CD14-positive monocyte (primary cell): ENCODE data around the gene ZNF385B. TPM values are rescaled to one million over a fixed set of nuclear protein-coding genes. Genes with fewer than 3 reads are reported as not detected.
A peak's percentile ranks its signal among the peaks of the same experiment; 100 is the strongest.
"Not testable (repeated sequence)": the region's sequence is repeated elsewhere in the genome, so short reads cannot be mapped to it uniquely, and the experiment has no call there.

Experiments
- DNase-seq, 3 donors: peaks; one replicate each; pipeline ENCODE4 v3.0.0-alpha.2; 2011 to 2022
- H2AFZ ChIP-seq: 2 replicates; pipeline ENCODE4 v1.6.0; 2012; ENCODE audit warnings: mild to moderate bottlenecking, low read depth, low read length, inconsistent platforms; ENCODE audit not compliant: insufficient read depth, poor library complexity, severe bottlenecking
- H3K27ac ChIP-seq, 2 donors: 1 replicate in 1 of 2; 2 replicates in 1 of 2; pipeline ENCODE4 v1.5.1; 2012 to 2013; ENCODE audit warnings: low read length in 2 of 2, control low read depth in 1 of 2, inconsistent platforms in 1 of 2, low read depth in 1 of 2, mild to moderate bottlenecking in 1 of 2
- H3K27me3 ChIP-seq, 2 donors: one replicate each; pipeline versions ENCODE4 v1.6.0 to v1.6.1; 2011 to 2013; ENCODE audit warnings: low read length in 2 of 2; ENCODE audit not compliant: control insufficient read depth in 2 of 2, insufficient read depth in 2 of 2
- H3K36me3 ChIP-seq, 2 donors: replicated peaks in 1 of 2; 1 replicate in 1 of 2; 2 replicates in 1 of 2; pipeline versions ENCODE4 v1.5.1 to v1.6.1; 2012 to 2013; ENCODE audit warnings: low read length in 2 of 2, control low read depth in 1 of 2, inconsistent platforms in 1 of 2, mild to moderate bottlenecking in 1 of 2; ENCODE audit not compliant: insufficient read depth in 2 of 2, control insufficient read depth in 1 of 2
- H3K4me1 ChIP-seq, 2 donors: 1 replicate in 1 of 2; 2 replicates in 1 of 2; pipeline versions ENCODE4 v1.5.1 to v1.6.1; 2012 to 2013; ENCODE audit warnings: low read length in 2 of 2, control low read depth in 1 of 2, inconsistent platforms in 1 of 2, mild to moderate bottlenecking in 1 of 2, moderate library complexity in 1 of 2; ENCODE audit not compliant: insufficient read depth in 2 of 2, control insufficient read depth in 1 of 2
- H3K4me2 ChIP-seq: replicated peaks from 2 replicates; pipeline ENCODE3; 2012; ENCODE audit warnings: low read length, moderate library complexity, mild to moderate bottlenecking; ENCODE audit not compliant: poor library complexity, severe bottlenecking; ENCODE audit errors: extremely low read depth
- H3K4me3 ChIP-seq, 3 experiments: fragments of 200-600 bp in 1 of 3; sonication (generic) in 1 of 3; replicated peaks in 1 of 3; 1 replicate in 2 of 3; 2 replicates in 1 of 3; pipeline ENCODE4 v1.5.1; 2011 to 2013; ENCODE audit warnings: low read length in 3 of 3, mild to moderate bottlenecking in 3 of 3, control low read depth in 2 of 3, low read depth in 2 of 3, inconsistent platforms in 1 of 3, moderate library complexity in 1 of 3
- H3K79me2 ChIP-seq: 2 replicates; pipeline ENCODE4 v1.6.0; 2012; ENCODE audit warnings: mild to moderate bottlenecking, control low read depth, inconsistent platforms, low read length, moderate library complexity; ENCODE audit not compliant: insufficient read depth
- H3K9ac ChIP-seq: 2 replicates; pipeline ENCODE4 v1.6.0; 2017; ENCODE audit warnings: low read length, mild to moderate bottlenecking; ENCODE audit not compliant: insufficient read depth, poor library complexity, severe bottlenecking
- H3K9me3 ChIP-seq, 2 donors: replicated peaks in 1 of 2; 1 replicate in 1 of 2; 2 replicates in 1 of 2; pipeline versions ENCODE4 v1.5.1 to v1.6.1; 2012 to 2013; ENCODE audit warnings: low read length in 2 of 2, control low read depth in 1 of 2; ENCODE audit not compliant: control insufficient read depth in 1 of 2, insufficient read depth in 1 of 2
- H4K20me1 ChIP-seq: 2 replicates; pipeline ENCODE4 v1.6.0; 2012; ENCODE audit warnings: mild to moderate bottlenecking, low read length, control low read depth, moderate library complexity; ENCODE audit not compliant: insufficient read depth
- H3K27ac Mint-ChIP-seq, 7 donors: one replicate each; pipeline ENCODE4 v1.8.0; 2020; ENCODE audit warnings: mild to moderate bottlenecking in 7 of 7, mixed read lengths in 7 of 7, moderate library complexity in 6 of 7, inconsistent platforms in 2 of 7
- H3K27me3 Mint-ChIP-seq, 3 donors: one replicate each; pipeline ENCODE4 v1.8.0; 2021 to 2022; ENCODE audit warnings: low read depth in 3 of 3, mild to moderate bottlenecking in 3 of 3, mixed read lengths in 3 of 3, moderate library complexity in 3 of 3, inconsistent platforms in 1 of 3
- H3K36me3 Mint-ChIP-seq, 2 donors: one replicate each; pipeline ENCODE4 v1.8.0; 2020; ENCODE audit warnings: mixed read lengths in 2 of 2, inconsistent platforms in 1 of 2, mild to moderate bottlenecking in 1 of 2
- H3K4me1 Mint-ChIP-seq: one replicate; pipeline ENCODE4 v1.8.0; 2020; ENCODE audit warnings: mild to moderate bottlenecking, mixed read lengths
- H3K4me3 Mint-ChIP-seq, 2 donors: one replicate each; pipeline ENCODE4 v1.8.0; 2020; ENCODE audit warnings: mild to moderate bottlenecking in 2 of 2, mixed read lengths in 2 of 2, moderate library complexity in 1 of 2
- H3K9me3 Mint-ChIP-seq, 7 donors: one replicate each; pipeline ENCODE4 v1.8.0; 2020 to 2022; ENCODE audit warnings: mixed read lengths in 7 of 7, mild to moderate bottlenecking in 6 of 7, moderate library complexity in 6 of 7, inconsistent platforms in 2 of 7
- CTCF ChIP-seq: fragments of 200-600 bp; IDR thresholded peaks from one replicate; pipeline ENCODE4 v1.8.0; 2022; ENCODE audit warnings: antibody characterized with exemption, mild to moderate bottlenecking
- WGBS: methylation state at CpG from one replicate; pipeline ENCODE4 v1.1.5; 2013; ENCODE audit warnings: missing lambda C conversion rate; ENCODE audit not compliant: insufficient coverage; 5-methylcytosine and 5-hydroxymethylcytosine counted together
- intact Hi-C, 2 donors: fragments of 100-400 bp; cut with micrococcal nuclease; formaldehyde crosslinking; loops; one replicate each; pipeline versions ENCODE4 v1.15.0 to v1.15.1; 2023
- polyA plus RNA-seq, 3 donors: library from polyadenylated mRNA; depleted of rRNA in 1 of 3; unstranded in 2 of 3; stranded (reverse) in 1 of 3; fragments of 300-500 nt in 2 of 3; fragments of >200 nt in 1 of 3; fragmentation: Illumina TruSeq in 2 of 3; gene quantifications; 1 replicate in 2 of 3; 2 replicates in 1 of 3; pipeline ENCODE4 v1.2.3, GENCODE V29; 2012 to 2021

Gene ZNF385B
- polyA plus RNA-seq, 3 donors, result not detected

DNA sequence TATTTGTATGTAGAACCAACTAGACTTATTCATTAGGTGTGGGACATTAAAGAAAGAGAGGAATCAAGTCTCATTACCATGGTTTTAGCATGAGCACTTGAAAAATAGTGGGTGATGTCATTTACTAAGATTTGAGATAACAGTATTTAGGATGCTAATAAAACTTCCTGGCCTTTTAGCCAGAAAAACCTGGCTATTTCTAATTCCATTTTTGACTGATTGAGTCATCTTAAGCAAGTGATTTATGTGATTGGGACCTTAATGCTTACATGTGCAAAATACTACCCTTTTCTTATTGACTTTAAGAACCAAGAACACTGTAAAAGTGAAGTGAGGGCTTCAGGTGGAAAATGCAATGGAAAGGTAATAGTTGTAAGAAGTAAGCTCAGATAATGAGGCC lies 400.0 kb downstream of the ZNF385B start:
- Mint-ChIP-seq H3K27ac (no peak overlapping the region), H3K27me3 (peaks cover 0 to 1% (median 0%) of the 10 kb centered on the region in 3 donors), H3K4me3 (no peak overlapping the region), H3K9me3 (peaks cover 0 to 9% (median 3%) of the 10 kb centered on the region in 7 donors), H3K4me1 (no peaks in the 10 kb centered on the region), H3K36me3 (no peaks in the 10 kb centered on the region)
- H3K4me3 ChIP-seq, result no peak overlapping the region
- no peaks in the 10 kb centered on the region for H3K4me1 ChIP-seq
- H3K4me2 ChIP-seq, result no peak overlapping the region
- H3K27ac ChIP-seq, result no peak overlapping the region
- no peak overlapping the region for H2AFZ ChIP-seq
- TF ChIP-seq CTCF, result no peak
- H3K79me2 ChIP-seq, result no peaks in the 10 kb centered on the region
- no peak overlapping the region for H3K9ac ChIP-seq
- no peaks in the 10 kb centered on the region for H3K36me3 ChIP-seq
- intact Hi-C loops, result no loop called here
- no peak for DNase-seq
- H3K27me3 ChIP-seq, result no peaks in the 10 kb centered on the region
- no peaks in the 10 kb centered on the region for H4K20me1 ChIP-seq
- H3K9me3 ChIP-seq, result no peaks in the 10 kb centered on the region

- Histone ChIP-seq H3K9ac (no peak overlapping the region), H3K9me3 (peaks cover 0 to 3% of the 10 kb centered on the region in 2 donors), H3K4me2 (no peak overlapping the region), H3K4me1 (no peaks in the 10 kb centered on the region), H4K20me1 (no peaks in the 10 kb centered on the region), H3K27ac (no peak overlapping the region), H3K27me3 (no peaks in the 10 kb centered on the region), H3K4me3 (no peak overlapping the region), H3K36me3 (no peaks in the 10 kb centered on the region), H2AFZ (no peak overlapping the region), H3K79me2 (no peaks in the 10 kb centered on the region)
- H3K36me3 Mint-ChIP-seq, result no peaks in the 10 kb centered on the region
- no peaks in the 10 kb centered on the region for H3K4me1 Mint-ChIP-seq
- H3K9me3 Mint-ChIP-seq, result peaks cover 0 to 9% (median 4%) of the 10 kb centered on the region in 7 donors
- H3K27ac Mint-ChIP-seq, result peak overlapping the region in 1 of 7 donors; percentile 12
- peaks cover 0 to 1% (median 0%) of the 10 kb centered on the region in 3 donors for H3K27me3 Mint-ChIP-seq
- 65% methylated on average over 3 of the region's 4 CpGs for WGBS
- DNase-seq, result peak in 1 of 3 donors; percentile 36
- intact Hi-C loops, result no loop called here
- no peak for TF ChIP-seq CTCF
- no peak overlapping the region for H3K4me3 Mint-ChIP-seq
Observed at GRCh38 chr2:179460181-179460929, 401.1 kb downstream of the ZNF385B start.

DNA sequence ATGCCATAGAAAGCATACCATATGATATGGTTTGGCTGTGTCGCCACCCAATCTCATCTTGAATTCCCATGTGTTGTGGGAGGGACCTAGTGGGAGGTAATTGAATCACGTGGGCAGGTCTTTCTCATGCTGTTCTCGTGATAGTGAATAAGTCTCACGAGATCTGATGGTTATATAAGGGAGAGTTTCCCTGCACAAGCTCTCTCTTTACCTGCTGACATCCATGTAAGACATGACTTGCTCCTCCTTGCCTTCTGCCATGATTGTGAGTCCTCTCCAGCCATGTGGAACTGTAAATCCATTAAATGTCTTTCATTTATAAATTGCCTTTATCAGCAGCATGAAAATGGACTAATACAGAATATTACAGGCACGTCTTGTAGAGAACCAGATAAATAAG lies 403.3 kb downstream of the ZNF385B start:
- H3K4me3 ChIP-seq, H2AFZ ChIP-seq, H3K4me1 Mint-ChIP-seq, H3K9me3 Mint-ChIP-seq, H3K9me3 ChIP-seq, H3K4me3 Mint-ChIP-seq, H3K4me1 ChIP-seq, H3K27ac Mint-ChIP-seq, H3K9ac ChIP-seq, H3K79me2 ChIP-seq, H4K20me1 ChIP-seq, DNase-seq, H3K27ac ChIP-seq, H3K27me3 ChIP-seq, H3K36me3 Mint-ChIP-seq, intact Hi-C loops, H3K27me3 Mint-ChIP-seq, H3K36me3 ChIP-seq, H3K4me2 ChIP-seq: not testable (repeated sequence)
- 100% methylated on average over 1 of the region's 5 CpGs for WGBS
